Measurements from ENCODE around the gene TCAP.

DNA sequence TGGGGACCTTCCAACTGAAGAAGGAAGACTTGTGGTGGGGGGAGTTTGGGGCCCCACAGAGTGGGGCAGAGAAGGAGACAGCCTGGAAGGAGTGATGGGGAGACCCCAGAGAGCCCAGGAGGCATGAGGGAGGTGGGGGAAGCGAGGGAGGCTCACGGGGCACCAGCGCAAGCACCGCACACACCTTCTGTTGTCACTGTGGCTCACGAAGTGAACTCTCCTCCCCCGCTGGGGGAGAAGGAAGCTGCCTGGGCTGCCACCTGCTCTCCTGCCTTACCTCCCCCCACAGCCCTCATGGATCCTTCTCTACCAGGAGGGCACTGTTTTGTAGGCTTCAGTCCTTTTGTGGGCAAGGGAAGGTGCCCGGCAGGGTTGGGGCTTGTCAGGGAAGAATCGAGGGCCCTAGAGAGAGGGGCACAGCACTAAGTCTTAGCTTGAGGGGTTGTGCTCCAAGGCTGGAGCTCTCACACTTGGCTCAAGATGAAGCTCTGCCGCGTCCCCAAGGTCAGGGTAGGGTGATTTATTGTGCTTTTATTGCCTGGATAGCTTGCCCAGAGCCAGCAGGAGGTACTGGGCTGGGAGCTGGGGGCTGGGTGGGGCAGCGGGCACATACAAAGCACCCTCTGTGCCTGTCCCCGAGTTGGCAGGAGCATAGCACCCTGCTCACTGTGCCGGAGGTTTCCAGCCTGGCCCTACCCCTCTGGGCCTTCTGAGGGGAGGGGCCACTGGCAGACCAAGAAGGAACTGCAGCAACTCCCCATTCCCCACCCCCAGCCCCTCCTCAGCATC lies 32.8 kb upstream of the TCAP start:
- TF ChIP-seq, protein P1, sequence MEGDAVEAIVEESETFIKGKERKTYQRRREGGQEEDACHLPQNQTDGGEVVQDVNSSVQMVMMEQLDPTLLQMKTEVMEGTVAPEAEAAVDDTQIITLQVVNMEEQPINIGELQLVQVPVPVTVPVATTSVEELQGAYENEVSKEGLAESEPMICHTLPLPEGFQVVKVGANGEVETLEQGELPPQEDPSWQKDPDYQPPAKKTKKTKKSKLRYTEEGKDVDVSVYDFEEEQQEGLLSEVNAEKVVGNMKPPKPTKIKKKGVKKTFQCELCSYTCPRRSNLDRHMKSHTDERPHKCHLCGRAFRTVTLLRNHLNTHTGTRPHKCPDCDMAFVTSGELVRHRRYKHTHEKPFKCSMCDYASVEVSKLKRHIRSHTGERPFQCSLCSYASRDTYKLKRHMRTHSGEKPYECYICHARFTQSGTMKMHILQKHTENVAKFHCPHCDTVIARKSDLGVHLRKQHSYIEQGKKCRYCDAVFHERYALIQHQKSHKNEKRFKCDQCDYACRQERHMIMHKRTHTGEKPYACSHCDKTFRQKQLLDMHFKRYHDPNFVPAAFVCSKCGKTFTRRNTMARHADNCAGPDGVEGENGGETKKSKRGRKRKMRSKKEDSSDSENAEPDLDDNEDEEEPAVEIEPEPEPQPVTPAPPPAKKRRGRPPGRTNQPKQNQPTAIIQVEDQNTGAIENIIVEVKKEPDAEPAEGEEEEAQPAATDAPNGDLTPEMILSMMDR (IDR thresholded peaks at IDR 0.05), result no peak
- TF ChIP-seq EZH2phosphoT487 (IDR thresholded peaks at IDR 0.05) (no peak), EZH2 (IDR thresholded peaks at IDR 0.05) (no peak)

All from neural progenitor cell (in vitro differentiated cells).